ENCODE results near the gene REXO1. TPM values are rescaled to one million over a fixed set of nuclear protein-coding genes. Genes with fewer than 3 reads are reported as not detected.

The REXO1 gene
- total RNA-seq, 1 donor = 9.0 TPM

- no peak for TF ChIP-seq CTCF (IDR thresholded peaks at IDR 0.05; ENCODE audit: insufficient read depth, low read length)
- no peak for DNase-seq (ENCODE audit: low read depth)
- no peak overlapping the region for H3K4me3 ChIP-seq (ENCODE audit: low read depth, low read length)
These were observed 33.3 kb downstream of the REXO1 start for GRCh38 chr19:1814833-1815604.

GRCh38 chr19:1814391-1814790, 33.9 kb downstream of the REXO1 start:
- no peak overlapping the region for H3K4me3 ChIP-seq (ENCODE audit: low read depth, low read length)
- TF ChIP-seq CTCF (IDR thresholded peaks at IDR 0.05; ENCODE audit: insufficient read depth, low read length) = no peak
- no peak for DNase-seq (ENCODE audit: low read depth)

GRCh38 chr19:1813192-1814182, 34.8 kb downstream of the REXO1 start:
- no peak for DNase-seq (ENCODE audit: low read depth)
- TF ChIP-seq CTCF (IDR thresholded peaks at IDR 0.05; ENCODE audit: insufficient read depth, low read length) = no peak
- H3K4me3 ChIP-seq (ENCODE audit: low read depth, low read length) = peak overlapping the region; percentile 70

- H3K4me3 ChIP-seq (ENCODE audit: low read depth, low read length) = peak overlapping the region; percentile 70
- TF ChIP-seq CTCF (IDR thresholded peaks at IDR 0.05; ENCODE audit: insufficient read depth, low read length) = peak; percentile 65
These were observed 35.7 kb downstream of the REXO1 start for GRCh38 chr19:1812426-1813191.

GRCh38 chr19:1811942-1812425, 36.3 kb downstream of the REXO1 start, which contains the start of gene ATP8B3:
Gene ATP8B3 (minus strand): TSS chr19:1812276. CDS start chr19:1811736, 540 bp downstream.
- peak; percentile 4 for TF ChIP-seq CTCF (IDR thresholded peaks at IDR 0.05; ENCODE audit: insufficient read depth, low read length)
- no peak for DNase-seq (ENCODE audit: low read depth)
- peak within 1 kb of the TSS; percentile 70 for H3K4me3 ChIP-seq (ENCODE audit: low read depth, low read length)

More at GRCh38 chr19:1812426-1813191, 35.7 kb downstream of the REXO1 start:
- peak; percentile 84 for DNase-seq (ENCODE audit: low read depth)

- peak overlapping the region; percentile 68 for H3K4me3 ChIP-seq (ENCODE audit: low read depth, low read length)
- DNase-seq (ENCODE audit: low read depth) = peak; percentile 46
- TF ChIP-seq CTCF (IDR thresholded peaks at IDR 0.05; ENCODE audit: insufficient read depth, low read length) = no peak
These were observed 36.8 kb downstream of the REXO1 start for GRCh38 chr19:1811472-1811894.
